ENCODE measurements around the gene DPT. TPM values are rescaled to one million over a fixed set of nuclear protein-coding genes. Genes with fewer than 3 reads are reported as not detected.

The DPT gene
- total and polyA plus RNA-seq, 2 of the 4 experiments (the other 2 are of a cell fraction) = not detected

- Histone ChIP-seq H3K14ac (replicated peaks; ENCODE audit: low read depth, low read length) (no peak overlapping the region), H2BK20ac (ENCODE audit: low read depth, low read length) (no peak overlapping the region), H3K56ac (ENCODE audit: extremely low read depth, insufficient read depth, low read length) (no peak overlapping the region), H2AK9ac (replicated peaks; ENCODE audit: low read depth, low read length, poor library complexity) (no peak overlapping the region), H3K9me3 (ENCODE audit: control insufficient read depth, insufficient read depth, low read length) (no peaks in the 10 kb centered on the region), H2BK15ac (ENCODE audit: low read depth, low read length) (no peak overlapping the region), H4K91ac (ENCODE audit: insufficient read depth, low read depth, low read length) (no peak overlapping the region), H3K4ac (ENCODE audit: low read depth, low read length) (no peak overlapping the region), H2BK5ac (ENCODE audit: low read depth, low read length, poor library complexity, severe bottlenecking) (no peak overlapping the region), H3K27me3 (ENCODE audit: control insufficient read depth, insufficient read depth, low read length) (no peaks in the 10 kb centered on the region), H4K5ac (ENCODE audit: low read depth, low read length) (no peak overlapping the region), H4K8ac (ENCODE audit: low read depth in 2 of 2, low read length in 2 of 2) (no peak overlapping the region), H3K36me3 (ENCODE audit: control insufficient read depth, insufficient read depth, low read length) (no peaks in the 10 kb centered on the region), H2AFZ (replicated peaks; ENCODE audit: low read length, poor library complexity) (no peak overlapping the region), H3K27ac (ENCODE audit: insufficient read depth, low read length) (no peak overlapping the region), H3K18ac (ENCODE audit: low read depth, low read length) (no peak overlapping the region), H2BK120ac (ENCODE audit: low read depth, low read length) (no peak overlapping the region), H3K9me1 (ENCODE audit: insufficient read depth, low read length) (no peaks in the 10 kb centered on the region), H3K23ac (ENCODE audit: low read depth, low read length) (no peak overlapping the region), H3K4me1 (ENCODE audit: control insufficient read depth, insufficient read depth, low read length) (no peaks in the 10 kb centered on the region), H4K20me1 (ENCODE audit: insufficient read depth, low read length) (no peaks in the 10 kb centered on the region), H3K79me1 (ENCODE audit: low read depth in 1 of 2, low read length in 2 of 2) (no peaks in the 10 kb centered on the region), H2AK5ac (ENCODE audit: low read depth, low read length) (no peak overlapping the region), H3K9ac (ENCODE audit: low read depth, low read length) (no peak overlapping the region), H3K4me2 (ENCODE audit: low read depth, low read length) (no peak overlapping the region), H3K4me3 (ENCODE audit: insufficient read depth, low read depth, low read length) (no peak overlapping the region)
- ATAC-seq (ENCODE audit: low read depth) (no peak), DNase-seq (no peak)
- intact Hi-C loops (cut with micrococcal nuclease) (no loop called here), in situ Hi-C loops (cut with MboI; ENCODE audit: low sequenced_read_pairs) (no loop called here), dilution Hi-C loops (cut with HindIII; ENCODE audit: low sequenced_read_pairs, unreplicated experiment) (no loop called here)
- POLR2A ChIA-PET (ENCODE audit: unreplicated experiment) = no interaction called here
- TF ChIP-seq RFX5 (IDR thresholded peaks at IDR 0.05; ENCODE audit: low read depth, low read length) (no peak), NFE2L2 (IDR thresholded peaks at IDR 0.05; ENCODE audit: low read depth, low read length) (no peak), MXI1 (IDR thresholded peaks at IDR 0.05; ENCODE audit: borderline replicate concordance, low read depth, low read length) (no peak), SMC3 (IDR thresholded peaks at IDR 0.05; ENCODE audit: low read depth, low read length) (no peak), MAFK (IDR thresholded peaks at IDR 0.05; ENCODE audit: low read depth, low read length) (no peak), CEBPB (IDR thresholded peaks at IDR 0.05; ENCODE audit: low read depth, low read length) (no peak), CHD1 (IDR thresholded peaks at IDR 0.05; ENCODE audit: low read depth, low read length) (no peak), MAZ (IDR thresholded peaks at IDR 0.05; ENCODE audit: borderline replicate concordance, low read depth, low read length) (no peak)
- no TSS peak for BruUV-seq (replicated peaks)
- CTCF ChIA-PET = no interaction called here
- 27% methylated on average over 2 of the region's 3 CpGs; no CpG with 5 or more reads in 1 of the 2 experiments for WGBS, 2 experiments (ENCODE audit: extremely low coverage in 2 of 2, insufficient read length in 1 of 2)
These were observed 5.3 kb upstream of the DPT start for GRCh38 chr1:168734271-168734670.
